ENCODE measurements around the gene PEX5. TPM values are rescaled to one million over a fixed set of nuclear protein-coding genes. Genes with fewer than 3 reads are reported as not detected.

Gene PEX5
- total and polyA plus RNA-seq, 2 of the 8 experiments (the other 6 are each of a cell fraction or from before 2014, with no cell fraction given): 16.8 to 50.5 TPM

GRCh38 chr12:7210642-7211151 lies 21.2 kb downstream of the PEX5 start:
- no peak overlapping the region for H3K23ac ChIP-seq (ENCODE audit: insufficient read length)
- 87% methylated on average over 6 of the region's 6 CpGs; no CpG with 5 or more reads in 1 of the 2 experiments for WGBS, 2 experiments (ENCODE audit: extremely low coverage in 1 of 2, insufficient coverage in 1 of 2, insufficient read length in 1 of 2, insufficient replicate concordance in 2 of 2, low coverage in 1 of 2, low lambda C conversion rate in 2 of 2, missing lambda C conversion rate in 1 of 2)
- H3K79me2 ChIP-seq (ENCODE audit: control insufficient read depth in 1 of 2, insufficient read depth in 2 of 2, low read length in 2 of 2): no peaks in the 10 kb centered on the region
- H3K27me3 ChIP-seq (replicated peaks in 1 of 4; ENCODE audit: control insufficient read depth in 3 of 4, extremely low read depth in 1 of 4, insufficient read depth in 3 of 4, low read length in 3 of 4): no peaks in the 10 kb centered on the region
- CTCF ChIA-PET (ENCODE audit: partially characterized antibody): interaction anchor here (2.1 kb wide), 1 partner anchor 10 kb away, joined by 8 read pairs; no protein-coding TSS in a partner anchor
- H2BK20ac ChIP-seq (ENCODE audit: low read length): no peak overlapping the region
- TF ChIP-seq TEAD4 (IDR thresholded peaks at IDR 0.05; ENCODE audit: low read depth, low read length) (no peak), SAP30 (IDR thresholded peaks at IDR 0.05; ENCODE audit: insufficient read depth, insufficient replicate concordance, low read length) (no peak)
- H3K9me3 ChIP-seq (ENCODE audit: insufficient read depth in 2 of 2, low read depth in 1 of 2, low read length in 1 of 2): peaks cover 23 to 25% of the 10 kb centered on the region in 2 experiments
- no peak overlapping the region for H2AK5ac ChIP-seq (ENCODE audit: low read depth, low read length)
- H3K56ac ChIP-seq (replicated peaks; ENCODE audit: insufficient read length, low read depth, low read length): no peak overlapping the region
- H2BK15ac ChIP-seq (ENCODE audit: low read length): no peak overlapping the region
- no peak overlapping the region for H2BK5ac ChIP-seq (ENCODE audit: low read depth, low read length)
- H3K18ac ChIP-seq (ENCODE audit: extremely low read depth, low read length): no peak overlapping the region
- no peak overlapping the region for H3K9ac ChIP-seq (replicated peaks in 1 of 4; ENCODE audit: extremely low read depth in 1 of 4, low read depth in 3 of 4, low read length in 3 of 4)
- H2BK120ac ChIP-seq (replicated peaks; ENCODE audit: low read depth, low read length): no peak overlapping the region
- no peak overlapping the region for H3K27ac ChIP-seq (ENCODE audit: low read depth, low read length)
- no peak for FAIRE-seq
- no peak overlapping the region for H2AFZ ChIP-seq (ENCODE audit: low read length)
- POLR2A ChIA-PET (ENCODE audit: partially characterized antibody): no interaction called here
- no peak overlapping the region for H3K4ac ChIP-seq (replicated peaks; ENCODE audit: insufficient read length, low read depth, low read length)
- no peaks in the 10 kb centered on the region; the same call in 1 of the 2 replicates for H3K23me2 ChIP-seq (ENCODE audit: low read depth, low read length)
- peaks cover 16 to 60% (median 50%) of the 10 kb centered on the region in 4 experiments for H3K36me3 ChIP-seq (ENCODE audit: control insufficient read depth in 2 of 4, insufficient read depth in 4 of 4, low read length in 3 of 4)
- no peak overlapping the region for H2BK12ac ChIP-seq (ENCODE audit: low read depth, low read length)
- H3K4me3 ChIP-seq (ENCODE audit: extremely low read depth in 1 of 4, insufficient read depth in 2 of 4, low read depth in 3 of 4, low read length in 4 of 4): no peak overlapping the region
- no peaks in the 10 kb centered on the region for H3K79me1 ChIP-seq (ENCODE audit: low read depth, low read length)
- H4K5ac ChIP-seq (ENCODE audit: insufficient read length, low read depth, low read length): no peak overlapping the region
- no peak overlapping the region for H4K91ac ChIP-seq (replicated peaks; ENCODE audit: insufficient read length, low read length)
- DNase-seq (ENCODE audit: low read depth in 1 of 2, low spot score in 2 of 2): no peak
- no peaks in the 10 kb centered on the region for H3K4me1 ChIP-seq (replicated peaks in 1 of 4; ENCODE audit: control insufficient read depth in 3 of 4, insufficient read depth in 4 of 4, low read length in 3 of 4)
- H3K14ac ChIP-seq (ENCODE audit: insufficient read length): no peak overlapping the region
- H4K8ac ChIP-seq (ENCODE audit: extremely low read depth, insufficient read depth, low read length): no peak overlapping the region
- H3K4me2 ChIP-seq (ENCODE audit: insufficient read depth in 1 of 2, low read depth in 2 of 2, low read length in 2 of 2): no peak overlapping the region
- no peaks in the 10 kb centered on the region for H4K20me1 ChIP-seq (replicated peaks in 1 of 2; ENCODE audit: control insufficient read depth in 1 of 2, insufficient read depth in 2 of 2, low read length in 2 of 2)
